ENCODE data around the gene SNCAIP.

SNCAIP gene

GRCh38 chr5:122354293-122354692 is 42.3 kb downstream of the SNCAIP start:
- Histone ChIP-seq H3K36me3 (ENCODE audit: control insufficient read depth, insufficient read depth, low read length) (no peaks in the 10 kb centered on the region), H3K27ac (no peak overlapping the region), H3K27me3 (ENCODE audit: control insufficient read depth, insufficient read depth, low read length) (no peaks in the 10 kb centered on the region), H3K4me1 (no peaks in the 10 kb centered on the region), H3K9ac (no peak overlapping the region), H3K4me3 (ENCODE audit: low read depth, low read length) (no peak overlapping the region), H3K79me2 (no peaks in the 10 kb centered on the region), H2AFZ (no peak overlapping the region), H3K9me3 (ENCODE audit: control insufficient read depth, low read length) (no peaks in the 10 kb centered on the region), H3K4me2 (ENCODE audit: low read length) (no peak overlapping the region)
- TF ChIP-seq CTCF (IDR thresholded peaks at IDR 0.05) = no peak

GRCh38 chr5:122355324-122355723 is 43.3 kb downstream of the SNCAIP start:
- H3K9me3 ChIP-seq (ENCODE audit: control insufficient read depth, low read length) = no peaks in the 10 kb centered on the region
- no peaks in the 10 kb centered on the region for H3K36me3 ChIP-seq (ENCODE audit: control insufficient read depth, insufficient read depth, low read length)
- no peaks in the 10 kb centered on the region for H3K79me2 ChIP-seq
- no peak overlapping the region for H3K4me3 ChIP-seq (ENCODE audit: low read depth, low read length)
- H3K4me2 ChIP-seq (ENCODE audit: low read length) = no peak overlapping the region
- H3K27me3 ChIP-seq (ENCODE audit: control insufficient read depth, insufficient read depth, low read length) = no peaks in the 10 kb centered on the region
- TF ChIP-seq CTCF (IDR thresholded peaks at IDR 0.05) = no peak
- no peak overlapping the region for H3K9ac ChIP-seq
- H3K27ac ChIP-seq = no peak overlapping the region
- H3K4me1 ChIP-seq = no peaks in the 10 kb centered on the region
- no peak overlapping the region for H2AFZ ChIP-seq

- Histone ChIP-seq H3K36me3 (ENCODE audit: control insufficient read depth, insufficient read depth, low read length) (no peaks in the 10 kb centered on the region), H3K4me3 (ENCODE audit: low read depth, low read length) (no peak overlapping the region), H3K27me3 (ENCODE audit: control insufficient read depth, insufficient read depth, low read length) (no peaks in the 10 kb centered on the region), H3K4me2 (ENCODE audit: low read length) (no peak overlapping the region), H3K4me1 (no peaks in the 10 kb centered on the region), H3K79me2 (no peaks in the 10 kb centered on the region), H3K9ac (no peak overlapping the region), H3K27ac (no peak overlapping the region), H3K9me3 (ENCODE audit: control insufficient read depth, low read length) (no peaks in the 10 kb centered on the region), H2AFZ (no peak overlapping the region)
- no peak for TF ChIP-seq CTCF (IDR thresholded peaks at IDR 0.05)
These were observed 44.8 kb downstream of the SNCAIP start for GRCh38 chr5:122356855-122357254.

GRCh38 chr5:122358372-122358979 is 46.4 kb downstream of the SNCAIP start:
- H3K27me3 ChIP-seq (ENCODE audit: control insufficient read depth, insufficient read depth, low read length) = no peaks in the 10 kb centered on the region
- H3K9ac ChIP-seq = no peak overlapping the region
- H3K79me2 ChIP-seq = no peaks in the 10 kb centered on the region
- no peak overlapping the region for H2AFZ ChIP-seq
- no peak overlapping the region for H3K27ac ChIP-seq
- TF ChIP-seq CTCF (IDR thresholded peaks at IDR 0.05) = no peak
- no peak overlapping the region for H3K4me3 ChIP-seq (ENCODE audit: low read depth, low read length)
- no peaks in the 10 kb centered on the region for H3K4me1 ChIP-seq
- no peaks in the 10 kb centered on the region for H3K36me3 ChIP-seq (ENCODE audit: control insufficient read depth, insufficient read depth, low read length)
- no peaks in the 10 kb centered on the region for H3K9me3 ChIP-seq (ENCODE audit: control insufficient read depth, low read length)
- H3K4me2 ChIP-seq (ENCODE audit: low read length) = no peak overlapping the region

GRCh38 chr5:122362361-122362760 is 50.3 kb downstream of the SNCAIP start:
- H3K9me3 ChIP-seq (ENCODE audit: control insufficient read depth, low read length) = no peaks in the 10 kb centered on the region
- no peak overlapping the region for H3K4me2 ChIP-seq (ENCODE audit: low read length)
- H3K4me3 ChIP-seq (ENCODE audit: low read depth, low read length) = no peak overlapping the region
- H2AFZ ChIP-seq = no peak overlapping the region
- TF ChIP-seq CTCF (IDR thresholded peaks at IDR 0.05) = no peak
- H3K36me3 ChIP-seq (ENCODE audit: control insufficient read depth, insufficient read depth, low read length) = no peaks in the 10 kb centered on the region
- H3K4me1 ChIP-seq = no peaks in the 10 kb centered on the region
- H3K27me3 ChIP-seq (ENCODE audit: control insufficient read depth, insufficient read depth, low read length) = no peaks in the 10 kb centered on the region
- H3K9ac ChIP-seq = no peak overlapping the region
- no peak overlapping the region for H3K27ac ChIP-seq
- no peaks in the 10 kb centered on the region for H3K79me2 ChIP-seq

Measured in parathyroid adenoma (tissue), 2 donors.